Measurements from ENCODE around the gene RANBP1.

Gene RANBP1

GRCh38 chr22:20145206-20145831 lies 29.4 kb downstream of the RANBP1 start:
- H2BK5ac ChIP-seq (ENCODE audit: low read length): no peak overlapping the region
- H4K5ac ChIP-seq (ENCODE audit: low read length): no peak overlapping the region
- no peak overlapping the region for H3K27ac ChIP-seq (ENCODE audit: low read depth, low read length)
- no peak overlapping the region for H2AK5ac ChIP-seq (ENCODE audit: low read length)
- H3K23ac ChIP-seq (ENCODE audit: low read length): no peak overlapping the region
- no peaks in the 10 kb centered on the region for H3K27me3 ChIP-seq (ENCODE audit: insufficient read depth, low read length, poor library complexity)
- H3K4me2 ChIP-seq (ENCODE audit: low read length): no peak overlapping the region
- H3K18ac ChIP-seq (ENCODE audit: low read length): no peak overlapping the region
- no peak overlapping the region for H4K8ac ChIP-seq (ENCODE audit: low read depth, low read length)
- no peak overlapping the region for H3K4me3 ChIP-seq (ENCODE audit: low read length)
- no peak overlapping the region for H3K4ac ChIP-seq (ENCODE audit: low read depth, low read length)
- H3K79me1 ChIP-seq (ENCODE audit: low read length): no peaks in the 10 kb centered on the region
- no peaks in the 10 kb centered on the region for H3K79me2 ChIP-seq (ENCODE audit: control insufficient read depth, insufficient read depth, low read length)
- no peak overlapping the region for H2BK120ac ChIP-seq (ENCODE audit: low read depth, low read length)
- no peaks in the 10 kb centered on the region for H3K36me3 ChIP-seq (ENCODE audit: control insufficient read depth, insufficient read depth, low read length)
- no CpG with 5 or more reads among the region's 22 CpGs for WGBS (ENCODE audit: extremely low coverage, insufficient coverage, low lambda C conversion rate)
- no peak overlapping the region for H3K9ac ChIP-seq (ENCODE audit: low read length)
- no peak for DNase-seq
- no peak overlapping the region for H2BK15ac ChIP-seq (replicated peaks; ENCODE audit: low read depth)
- no peak overlapping the region for H3K56ac ChIP-seq (ENCODE audit: low read length)
- no peaks in the 10 kb centered on the region for H3K4me1 ChIP-seq (ENCODE audit: control insufficient read depth, low read depth, low read length)

DNA sequence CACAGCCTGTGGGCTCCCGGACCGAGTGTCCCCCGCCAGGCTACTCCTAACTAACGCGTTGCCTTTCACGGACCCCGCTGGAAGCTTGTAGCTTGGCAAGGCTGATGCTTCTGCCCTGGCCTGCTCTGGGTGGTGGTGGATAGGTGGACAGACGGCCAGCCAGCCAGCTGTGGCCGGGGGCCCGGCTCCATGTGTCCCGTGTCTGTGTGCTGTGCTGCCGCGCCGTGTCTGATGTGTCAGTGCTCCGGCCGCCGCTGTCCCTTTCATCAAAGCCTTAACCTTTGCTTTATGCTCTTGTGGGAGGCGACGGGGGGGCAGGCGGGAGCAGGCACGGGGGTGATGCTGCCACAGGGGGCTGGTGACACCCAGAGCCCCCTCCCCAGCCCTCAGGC lies 29.9 kb downstream of the RANBP1 start:
- no peak for DNase-seq
- H3K27ac ChIP-seq (ENCODE audit: low read depth, low read length): no peak overlapping the region

GRCh38 chr22:20146777-20147176 lies 30.9 kb downstream of the RANBP1 start:
- H3K79me2 ChIP-seq (ENCODE audit: control insufficient read depth, insufficient read depth, low read length): no peaks in the 10 kb centered on the region
- no peak overlapping the region for H4K5ac ChIP-seq (ENCODE audit: low read length)
- no peak overlapping the region for H3K23ac ChIP-seq (ENCODE audit: low read length)
- no peaks in the 10 kb centered on the region for H3K79me1 ChIP-seq (ENCODE audit: low read length)
- DNase-seq: no peak
- no peaks in the 10 kb centered on the region for H3K36me3 ChIP-seq (ENCODE audit: control insufficient read depth, insufficient read depth, low read length)
- no peak overlapping the region for H4K8ac ChIP-seq (ENCODE audit: low read depth, low read length)
- no peak overlapping the region for H3K4ac ChIP-seq (ENCODE audit: low read depth, low read length)
- no peak overlapping the region for H2BK15ac ChIP-seq (replicated peaks; ENCODE audit: low read depth)
- H2AK5ac ChIP-seq (ENCODE audit: low read length): no peak overlapping the region
- H3K56ac ChIP-seq (ENCODE audit: low read length): no peak overlapping the region
- no CpG with 5 or more reads among the region's 22 CpGs for WGBS (ENCODE audit: extremely low coverage, insufficient coverage, low lambda C conversion rate)
- no peak overlapping the region for H2BK5ac ChIP-seq (ENCODE audit: low read length)
- no peak overlapping the region for H2BK120ac ChIP-seq (ENCODE audit: low read depth, low read length)
- H3K9ac ChIP-seq (ENCODE audit: low read length): no peak overlapping the region
- no peak overlapping the region for H3K4me3 ChIP-seq (ENCODE audit: low read length)
- no peak overlapping the region for H3K18ac ChIP-seq (ENCODE audit: low read length)
- no peak overlapping the region for H3K4me2 ChIP-seq (ENCODE audit: low read length)
- H3K27me3 ChIP-seq (ENCODE audit: insufficient read depth, low read length, poor library complexity): no peaks in the 10 kb centered on the region
- H3K4me1 ChIP-seq (ENCODE audit: control insufficient read depth, low read depth, low read length): no peaks in the 10 kb centered on the region
- H3K27ac ChIP-seq (ENCODE audit: low read depth, low read length): no peak overlapping the region

More for the DNA sequence above, 29.9 kb downstream of the RANBP1 start:
- Histone ChIP-seq H3K4me1 (ENCODE audit: control insufficient read depth, low read depth, low read length) (no peaks in the 10 kb centered on the region), H2BK15ac (replicated peaks; ENCODE audit: low read depth) (no peak overlapping the region), H2BK5ac (ENCODE audit: low read length) (no peak overlapping the region), H3K56ac (ENCODE audit: low read length) (no peak overlapping the region), H3K79me2 (ENCODE audit: control insufficient read depth, insufficient read depth, low read length) (no peaks in the 10 kb centered on the region), H3K79me1 (ENCODE audit: low read length) (no peaks in the 10 kb centered on the region), H2BK120ac (ENCODE audit: low read depth, low read length) (no peak overlapping the region), H4K8ac (ENCODE audit: low read depth, low read length) (no peak overlapping the region), H3K4me3 (ENCODE audit: low read length) (no peak overlapping the region), H3K27me3 (ENCODE audit: insufficient read depth, low read length, poor library complexity) (no peaks in the 10 kb centered on the region), H3K9ac (ENCODE audit: low read length) (no peak overlapping the region), H3K4ac (ENCODE audit: low read depth, low read length) (no peak overlapping the region), H3K36me3 (ENCODE audit: control insufficient read depth, insufficient read depth, low read length) (no peaks in the 10 kb centered on the region), H4K5ac (ENCODE audit: low read length) (no peak overlapping the region), H3K18ac (ENCODE audit: low read length) (no peak overlapping the region), H3K4me2 (ENCODE audit: low read length) (no peak overlapping the region), H3K23ac (ENCODE audit: low read length) (no peak overlapping the region), H2AK5ac (ENCODE audit: low read length) (no peak overlapping the region)
- WGBS (ENCODE audit: extremely low coverage, insufficient coverage, low lambda C conversion rate): no CpG with 5 or more reads among the region's 21 CpGs

- no peak overlapping the region for H4K8ac ChIP-seq (ENCODE audit: low read depth, low read length)
- H2BK120ac ChIP-seq (ENCODE audit: low read depth, low read length): no peak overlapping the region
- no CpG with 5 or more reads among the region's 14 CpGs for WGBS (ENCODE audit: extremely low coverage, insufficient coverage, low lambda C conversion rate)
Measured at GRCh38 chr22:20147237-20147988, 31.5 kb downstream of the RANBP1 start.

GRCh38 chr22:20148414-20148813 lies 32.5 kb downstream of the RANBP1 start:
- DNase-seq: no peak
- Histone ChIP-seq H3K56ac (ENCODE audit: low read length) (no peak overlapping the region), H3K9ac (ENCODE audit: low read length) (no peak overlapping the region), H3K27me3 (ENCODE audit: insufficient read depth, low read length, poor library complexity) (no peaks in the 10 kb centered on the region), H2BK15ac (replicated peaks; ENCODE audit: low read depth) (no peak overlapping the region), H3K27ac (ENCODE audit: low read depth, low read length) (no peak overlapping the region), H3K79me1 (ENCODE audit: low read length) (no peaks in the 10 kb centered on the region), H2AK5ac (ENCODE audit: low read length) (no peak overlapping the region), H3K23ac (ENCODE audit: low read length) (no peak overlapping the region), H3K4ac (ENCODE audit: low read depth, low read length) (no peak overlapping the region), H3K79me2 (ENCODE audit: control insufficient read depth, insufficient read depth, low read length) (no peaks in the 10 kb centered on the region), H3K4me3 (ENCODE audit: low read length) (no peak overlapping the region), H2BK5ac (ENCODE audit: low read length) (no peak overlapping the region), H3K18ac (ENCODE audit: low read length) (no peak overlapping the region), H4K8ac (ENCODE audit: low read depth, low read length) (no peak overlapping the region), H3K4me1 (ENCODE audit: control insufficient read depth, low read depth, low read length) (no peaks in the 10 kb centered on the region), H3K36me3 (ENCODE audit: control insufficient read depth, insufficient read depth, low read length) (no peaks in the 10 kb centered on the region), H4K5ac (ENCODE audit: low read length) (no peak overlapping the region), H3K4me2 (ENCODE audit: low read length) (no peak overlapping the region), H2BK120ac (ENCODE audit: low read depth, low read length) (no peak overlapping the region)
- WGBS (ENCODE audit: extremely low coverage, insufficient coverage, low lambda C conversion rate): no CpG with 5 or more reads among the region's 18 CpGs

More at GRCh38 chr22:20147237-20147988, 31.5 kb downstream of the RANBP1 start:
- Histone ChIP-seq H3K18ac (ENCODE audit: low read length) (no peak overlapping the region), H2AK5ac (ENCODE audit: low read length) (no peak overlapping the region), H3K27me3 (ENCODE audit: insufficient read depth, low read length, poor library complexity) (no peaks in the 10 kb centered on the region), H2BK5ac (ENCODE audit: low read length) (no peak overlapping the region), H3K79me1 (ENCODE audit: low read length) (no peaks in the 10 kb centered on the region), H3K36me3 (ENCODE audit: control insufficient read depth, insufficient read depth, low read length) (no peaks in the 10 kb centered on the region), H3K56ac (ENCODE audit: low read length) (no peak overlapping the region), H4K5ac (ENCODE audit: low read length) (no peak overlapping the region), H3K4me1 (ENCODE audit: control insufficient read depth, low read depth, low read length) (no peaks in the 10 kb centered on the region), H3K4me2 (ENCODE audit: low read length) (no peak overlapping the region), H3K27ac (ENCODE audit: low read depth, low read length) (no peak overlapping the region), H3K79me2 (ENCODE audit: control insufficient read depth, insufficient read depth, low read length) (no peaks in the 10 kb centered on the region), H2BK15ac (replicated peaks; ENCODE audit: low read depth) (no peak overlapping the region), H3K4ac (ENCODE audit: low read depth, low read length) (no peak overlapping the region), H3K9ac (ENCODE audit: low read length) (no peak overlapping the region), H3K4me3 (ENCODE audit: low read length) (no peak overlapping the region), H3K23ac (ENCODE audit: low read length) (no peak overlapping the region)
- no peak for DNase-seq
